Neural cell (in vitro differentiated cells): Measurements from ENCODE around the gene FHOD3. TPM values are rescaled to one million over a fixed set of nuclear protein-coding genes. Genes with fewer than 3 reads are reported as not detected.

Source experiments
- H2AFZ ChIP-seq: fragments of 200-600, 300-800 bp; sonication (generic), shearing (Covaris generic); 2 replicates; pipeline ENCODE4 v1.6.0; 2014; ENCODE audit warnings: low read depth, mild to moderate bottlenecking, antibody characterized with exemption, low read length, moderate library complexity
- H3F3A ChIP-seq: fragments of 200-600 bp; shearing (Covaris generic); 2 replicates; pipeline ENCODE4 v1.6.1; 2016; ENCODE audit warnings: mild to moderate bottlenecking, moderate library complexity, mixed read lengths, antibody characterized with exemption, low read length; ENCODE audit not compliant: insufficient read depth, poor library complexity, severe bottlenecking
- H3K27ac ChIP-seq: fragments of 200-600, 300-800 bp; sonication (generic), shearing (Covaris generic); 2 replicates; pipeline ENCODE4 v1.5.1; 2014; ENCODE audit warnings: mild to moderate bottlenecking, low read length, moderate library complexity
- H3K27me3 ChIP-seq: fragments of 300-800, 200-600 bp; sonication (generic), shearing (Covaris generic); 2 replicates; pipeline ENCODE4 v1.6.0; 2014; ENCODE audit warnings: mild to moderate bottlenecking, low read depth, low read length, moderate library complexity; ENCODE audit not compliant: insufficient read depth
- H3K36me3 ChIP-seq: fragments of 300-800, 200-600 bp; sonication (generic), shearing (Covaris generic); 2 replicates; pipeline ENCODE4 v1.5.1; 2014; ENCODE audit warnings: mild to moderate bottlenecking, antibody characterized with exemption, low read length, moderate library complexity; ENCODE audit not compliant: insufficient read depth
- H3K4me2 ChIP-seq: fragments of 300-800, 200-600 bp; sonication (generic), shearing (Covaris generic); 2 replicates; pipeline ENCODE4 v1.6.0; 2014; ENCODE audit warnings: mild to moderate bottlenecking, low read length
- H3K4me3 ChIP-seq: fragments of 300-800, 200-600 bp; sonication (generic), shearing (Covaris generic); 2 replicates; pipeline ENCODE4 v1.5.1; 2014; ENCODE audit warnings: mild to moderate bottlenecking, low read length, moderate library complexity
- H3K79me2 ChIP-seq: fragments of 200-600 bp; shearing (Covaris generic); replicated peaks from 2 replicates; pipeline ENCODE4 v1.6.0; 2014; ENCODE audit warnings: mild to moderate bottlenecking, low read length, moderate library complexity; ENCODE audit not compliant: insufficient read depth
- H3K9ac ChIP-seq: fragments of 300-800, 200-600 bp; sonication (generic), shearing (Covaris generic); 2 replicates; pipeline ENCODE4 v1.6.1; 2016; ENCODE audit warnings: mild to moderate bottlenecking, low read length, mixed read lengths
- H3K9me2 ChIP-seq: fragments of 200-600 bp; shearing (Covaris generic); 2 replicates; pipeline ENCODE4 v1.6.1; 2016; ENCODE audit warnings: mild to moderate bottlenecking, low read length, mixed read lengths; ENCODE audit not compliant: insufficient read depth
- H3K9me3 ChIP-seq: fragments of 200-600, 300-800 bp; sonication (generic), shearing (Covaris generic); 2 replicates; pipeline ENCODE4 v1.6.1; 2016; ENCODE audit warnings: mild to moderate bottlenecking, mixed run types, low read length, moderate library complexity, mixed read lengths
- H4K20me1 ChIP-seq: fragments of 200-600 bp; shearing (Covaris generic); 2 replicates; pipeline ENCODE4 v1.6.1; 2016; ENCODE audit warnings: mild to moderate bottlenecking, mixed run types; ENCODE audit not compliant: insufficient read depth
- CTCF ChIP-seq: fragments of 450-650 bp; IDR thresholded peaks from 2 replicates; pipeline ENCODE4 v1.5.1; 2014; ENCODE audit warnings: antibody characterized with exemption, mild to moderate bottlenecking, moderate library complexity; ENCODE audit not compliant: poor library complexity, severe bottlenecking
- EP300 ChIP-seq: fragments of 450-650 bp; conservative IDR thresholded peaks from 2 replicates; pipeline ENCODE4 v1.6.1; 2014; ENCODE audit warnings: antibody characterized with exemption, mild to moderate bottlenecking, moderate library complexity; ENCODE audit not compliant: poor library complexity, severe bottlenecking
- EZH2 ChIP-seq: fragments of 200-600, 300-800 bp; shearing (Covaris generic), sonication (generic); IDR thresholded peaks from 2 replicates; pipeline ENCODE4 v1.6.1; 2014; ENCODE audit warnings: antibody characterized with exemption, low read length, borderline replicate concordance, mild to moderate bottlenecking; ENCODE audit not compliant: insufficient read depth, poor library complexity, severe bottlenecking
- MXI1 ChIP-seq: fragments of 450-650 bp; conservative IDR thresholded peaks from 2 replicates; pipeline ENCODE4 v1.6.1; 2014; ENCODE audit warnings: antibody characterized with exemption, mild to moderate bottlenecking; ENCODE audit not compliant: poor library complexity, severe bottlenecking
- POLR2AphosphoS5 ChIP-seq: IDR thresholded peaks from 2 replicates; pipeline ENCODE4 v1.6.1; 2012
- RAD21 ChIP-seq: fragments of 450-650 bp; conservative IDR thresholded peaks from 2 replicates; pipeline ENCODE4 v1.6.1; 2014; ENCODE audit warnings: antibody characterized with exemption, mild to moderate bottlenecking, moderate library complexity
- SMC3 ChIP-seq: fragments of 450-650 bp; conservative IDR thresholded peaks from 2 replicates; pipeline ENCODE4 v1.6.1; 2014; ENCODE audit warnings: antibody characterized with exemption, mild to moderate bottlenecking, moderate library complexity; ENCODE audit not compliant: poor library complexity
- TAF1 ChIP-seq: IDR thresholded peaks from 2 replicates; pipeline ENCODE4 v1.6.1; 2012; ENCODE audit warnings: low read depth
- polyA plus RNA-seq: library from polyadenylated mRNA; depleted of rRNA; stranded (reverse); fragments of >200 nt; gene quantifications from 2 replicates; pipeline ENCODE4 v1.2.3, GENCODE V29; 2014
- TF ChIP-seq, protein P1 (sequence below): IDR thresholded peaks from 2 replicates; pipeline ENCODE4 v1.6.1; 2012; ENCODE audit warnings: borderline replicate concordance

FHOD3 gene
- polyA plus RNA-seq, 1 donor from 2014 or later, result 19.4 TPM

DNA sequence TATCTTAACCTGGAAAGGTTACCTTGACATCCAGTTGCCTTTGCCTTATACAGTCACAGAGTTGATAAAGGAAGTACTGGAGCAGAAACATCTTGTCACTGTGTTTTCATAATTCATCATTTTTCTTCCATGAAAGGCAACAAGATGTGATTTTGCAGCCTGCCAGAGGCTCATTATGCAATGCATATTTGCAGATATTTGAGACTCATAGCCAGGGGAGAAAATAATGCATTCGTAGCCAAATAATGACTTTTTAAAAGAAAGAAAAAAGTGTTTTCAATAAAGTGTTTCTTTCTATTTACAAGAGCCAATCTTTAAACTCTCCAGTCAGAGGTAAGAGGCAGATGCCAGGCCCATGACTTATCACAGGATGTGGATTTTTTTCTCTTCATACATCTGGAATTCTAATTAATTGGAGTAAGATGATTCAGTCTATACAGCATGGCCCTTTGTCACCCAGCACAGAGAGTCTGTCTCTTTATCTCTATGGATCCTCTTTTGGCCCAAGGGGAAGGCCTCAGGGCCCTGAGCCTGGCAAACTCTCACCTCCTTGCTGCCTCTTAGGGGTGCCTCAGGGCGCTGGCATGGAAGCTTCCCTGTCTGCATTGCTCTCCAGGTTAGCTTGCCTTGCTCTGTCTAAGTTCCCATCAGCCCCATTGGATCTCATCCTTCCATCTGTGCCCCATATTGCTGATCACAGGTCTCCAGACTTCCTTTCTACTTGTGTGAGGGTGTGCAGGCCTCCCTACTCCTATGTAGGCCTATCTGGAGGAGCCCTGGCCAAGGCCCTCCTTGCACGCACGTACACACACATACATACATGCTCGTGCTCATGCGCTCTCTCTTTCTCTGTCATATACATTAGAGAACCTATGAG lies 283.6 kb downstream of the FHOD3 start:
- Histone ChIP-seq H3F3A (no peaks in the 10 kb centered on the region), H3K4me2 (no peak overlapping the region), H3K36me3 (no peaks in the 10 kb centered on the region), H3K9me2 (no peaks in the 10 kb centered on the region), H4K20me1 (no peaks in the 10 kb centered on the region), H3K9ac (peak overlapping the region; percentile 43), H3K9me3 (no peaks in the 10 kb centered on the region), H2AFZ (no peak overlapping the region), H3K79me2 (no peaks in the 10 kb centered on the region), H3K27ac (peak overlapping the region; percentile 63), H3K27me3 (no peaks in the 10 kb centered on the region), H3K4me3 (peak overlapping the region; percentile 9)
- TF ChIP-seq EZH2, result no peak
- no peak for TF ChIP-seq CTCF
- no peak for TF ChIP-seq SMC3
- no peak for TF ChIP-seq EP300

DNA sequence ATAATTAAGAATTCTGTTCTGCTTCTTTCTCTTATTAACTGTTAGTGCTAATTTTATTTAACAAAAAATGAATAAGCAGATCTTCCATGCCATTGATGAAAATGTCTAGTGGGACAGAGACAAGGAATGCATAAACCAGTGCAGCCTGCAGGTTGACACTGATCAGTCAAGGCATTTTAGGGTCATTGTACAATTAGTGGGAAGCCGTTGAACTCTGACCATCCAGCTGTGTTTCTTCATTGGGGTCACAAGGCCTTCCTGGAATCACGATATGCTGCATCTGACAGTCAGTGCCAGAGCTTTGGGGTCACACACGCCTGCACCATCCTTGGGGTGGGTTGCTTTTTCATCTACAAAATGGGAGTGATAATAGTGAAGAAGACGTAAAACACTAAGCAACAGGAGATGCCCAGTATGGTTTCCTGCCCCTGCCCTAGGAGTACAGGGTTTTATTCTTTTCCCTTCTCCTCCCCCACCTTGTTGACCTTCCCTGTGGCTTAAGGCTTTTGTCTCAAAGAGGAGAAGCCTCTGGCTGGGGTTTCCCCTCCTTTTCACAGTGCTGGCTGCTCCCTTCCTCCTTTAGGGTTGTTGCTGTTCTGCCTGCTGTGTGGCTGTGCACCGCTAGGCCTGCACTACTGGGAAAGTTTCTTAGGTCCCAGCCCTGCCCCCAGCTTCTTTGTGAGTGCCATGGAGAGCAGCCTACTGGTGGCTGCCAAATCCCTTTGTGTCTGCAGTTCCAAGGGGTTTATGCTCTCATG lies 285.7 kb downstream of the FHOD3 start:
- H3K27ac ChIP-seq, result no peak overlapping the region
- H3F3A ChIP-seq, result no peaks in the 10 kb centered on the region
- no peaks in the 10 kb centered on the region for H3K9me3 ChIP-seq
- H3K4me3 ChIP-seq, result no peak overlapping the region
- H3K9me2 ChIP-seq, result no peaks in the 10 kb centered on the region
- H4K20me1 ChIP-seq, result no peaks in the 10 kb centered on the region
- no peak overlapping the region for H2AFZ ChIP-seq
- no peak for TF ChIP-seq RAD21
- no peak for TF ChIP-seq MXI1
- no peak for TF ChIP-seq CTCF
- TF ChIP-seq SMC3, result no peak
- no peak for TF ChIP-seq EP300
- TF ChIP-seq TAF1, result no peak
- TF ChIP-seq POLR2AphosphoS5, result no peak
- TF ChIP-seq, protein P1, sequence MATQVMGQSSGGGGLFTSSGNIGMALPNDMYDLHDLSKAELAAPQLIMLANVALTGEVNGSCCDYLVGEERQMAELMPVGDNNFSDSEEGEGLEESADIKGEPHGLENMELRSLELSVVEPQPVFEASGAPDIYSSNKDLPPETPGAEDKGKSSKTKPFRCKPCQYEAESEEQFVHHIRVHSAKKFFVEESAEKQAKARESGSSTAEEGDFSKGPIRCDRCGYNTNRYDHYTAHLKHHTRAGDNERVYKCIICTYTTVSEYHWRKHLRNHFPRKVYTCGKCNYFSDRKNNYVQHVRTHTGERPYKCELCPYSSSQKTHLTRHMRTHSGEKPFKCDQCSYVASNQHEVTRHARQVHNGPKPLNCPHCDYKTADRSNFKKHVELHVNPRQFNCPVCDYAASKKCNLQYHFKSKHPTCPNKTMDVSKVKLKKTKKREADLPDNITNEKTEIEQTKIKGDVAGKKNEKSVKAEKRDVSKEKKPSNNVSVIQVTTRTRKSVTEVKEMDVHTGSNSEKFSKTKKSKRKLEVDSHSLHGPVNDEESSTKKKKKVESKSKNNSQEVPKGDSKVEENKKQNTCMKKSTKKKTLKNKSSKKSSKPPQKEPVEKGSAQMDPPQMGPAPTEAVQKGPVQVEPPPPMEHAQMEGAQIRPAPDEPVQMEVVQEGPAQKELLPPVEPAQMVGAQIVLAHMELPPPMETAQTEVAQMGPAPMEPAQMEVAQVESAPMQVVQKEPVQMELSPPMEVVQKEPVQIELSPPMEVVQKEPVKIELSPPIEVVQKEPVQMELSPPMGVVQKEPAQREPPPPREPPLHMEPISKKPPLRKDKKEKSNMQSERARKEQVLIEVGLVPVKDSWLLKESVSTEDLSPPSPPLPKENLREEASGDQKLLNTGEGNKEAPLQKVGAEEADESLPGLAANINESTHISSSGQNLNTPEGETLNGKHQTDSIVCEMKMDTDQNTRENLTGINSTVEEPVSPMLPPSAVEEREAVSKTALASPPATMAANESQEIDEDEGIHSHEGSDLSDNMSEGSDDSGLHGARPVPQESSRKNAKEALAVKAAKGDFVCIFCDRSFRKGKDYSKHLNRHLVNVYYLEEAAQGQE, result no peak
- TF ChIP-seq EZH2, result no peak
- H3K79me2 ChIP-seq, result no peaks in the 10 kb centered on the region
- H3K36me3 ChIP-seq, result no peaks in the 10 kb centered on the region
- H3K27me3 ChIP-seq, result no peaks in the 10 kb centered on the region
- H3K9ac ChIP-seq, result no peak overlapping the region
- H3K4me2 ChIP-seq, result no peak overlapping the region
